ENCODE results near the gene ATP2A1.

DNA sequence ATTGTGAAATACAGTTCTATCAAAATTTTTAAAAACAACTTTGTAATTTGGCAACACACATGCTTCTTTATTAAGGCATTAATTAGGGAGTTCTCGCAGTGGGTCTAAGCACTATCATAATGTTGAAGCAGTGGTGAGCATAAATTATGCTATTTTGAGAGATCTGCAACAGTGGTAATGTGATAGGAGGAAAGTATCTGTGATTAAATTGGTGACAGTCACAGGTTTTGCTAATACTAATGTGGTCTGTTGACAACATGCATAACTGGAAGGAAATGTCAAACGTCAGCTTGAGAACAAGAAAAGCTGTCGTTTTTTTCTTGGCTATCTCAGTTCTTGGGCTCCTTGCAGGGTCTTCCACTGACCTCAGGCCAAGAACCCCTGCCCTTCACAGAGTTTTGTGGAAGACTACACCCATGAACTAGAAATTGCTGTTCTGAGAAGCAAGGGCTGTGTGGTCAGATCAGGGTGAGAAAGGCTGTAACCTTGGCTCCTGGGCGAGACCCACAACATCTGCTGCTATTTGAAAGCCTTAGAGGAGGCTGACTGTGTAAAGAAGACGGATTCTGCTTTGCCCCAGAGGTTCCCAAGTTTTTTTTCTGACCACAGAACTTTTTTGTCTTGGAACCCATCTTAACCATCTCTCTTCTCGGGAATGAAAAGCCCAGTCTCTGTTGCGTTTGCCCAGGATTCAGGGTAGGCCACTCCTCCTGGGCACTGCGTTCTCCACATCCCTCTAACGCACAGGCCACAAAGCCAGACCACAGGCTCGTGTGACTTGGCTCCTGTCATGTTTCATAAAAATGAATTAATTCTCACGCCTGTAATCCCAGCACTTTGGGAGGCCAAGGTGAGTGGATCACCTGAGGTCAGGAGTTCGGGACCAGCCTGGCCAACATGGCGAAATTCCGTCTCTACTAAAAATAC, 13.9 kb downstream of the ATP2A1 start:
- TF ChIP-seq, protein P1, sequence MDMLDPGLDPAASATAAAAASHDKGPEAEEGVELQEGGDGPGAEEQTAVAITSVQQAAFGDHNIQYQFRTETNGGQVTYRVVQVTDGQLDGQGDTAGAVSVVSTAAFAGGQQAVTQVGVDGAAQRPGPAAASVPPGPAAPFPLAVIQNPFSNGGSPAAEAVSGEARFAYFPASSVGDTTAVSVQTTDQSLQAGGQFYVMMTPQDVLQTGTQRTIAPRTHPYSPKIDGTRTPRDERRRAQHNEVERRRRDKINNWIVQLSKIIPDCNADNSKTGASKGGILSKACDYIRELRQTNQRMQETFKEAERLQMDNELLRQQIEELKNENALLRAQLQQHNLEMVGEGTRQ (IDR thresholded peaks at IDR 0.05; ENCODE audit: low read depth, low read length) = no peak
- TF ChIP-seq, protein P2, sequence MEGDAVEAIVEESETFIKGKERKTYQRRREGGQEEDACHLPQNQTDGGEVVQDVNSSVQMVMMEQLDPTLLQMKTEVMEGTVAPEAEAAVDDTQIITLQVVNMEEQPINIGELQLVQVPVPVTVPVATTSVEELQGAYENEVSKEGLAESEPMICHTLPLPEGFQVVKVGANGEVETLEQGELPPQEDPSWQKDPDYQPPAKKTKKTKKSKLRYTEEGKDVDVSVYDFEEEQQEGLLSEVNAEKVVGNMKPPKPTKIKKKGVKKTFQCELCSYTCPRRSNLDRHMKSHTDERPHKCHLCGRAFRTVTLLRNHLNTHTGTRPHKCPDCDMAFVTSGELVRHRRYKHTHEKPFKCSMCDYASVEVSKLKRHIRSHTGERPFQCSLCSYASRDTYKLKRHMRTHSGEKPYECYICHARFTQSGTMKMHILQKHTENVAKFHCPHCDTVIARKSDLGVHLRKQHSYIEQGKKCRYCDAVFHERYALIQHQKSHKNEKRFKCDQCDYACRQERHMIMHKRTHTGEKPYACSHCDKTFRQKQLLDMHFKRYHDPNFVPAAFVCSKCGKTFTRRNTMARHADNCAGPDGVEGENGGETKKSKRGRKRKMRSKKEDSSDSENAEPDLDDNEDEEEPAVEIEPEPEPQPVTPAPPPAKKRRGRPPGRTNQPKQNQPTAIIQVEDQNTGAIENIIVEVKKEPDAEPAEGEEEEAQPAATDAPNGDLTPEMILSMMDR (conservative IDR thresholded peaks at IDR 0.05; ENCODE audit: low read depth, low read length) = no peak
- TF ChIP-seq MXI1 (IDR thresholded peaks at IDR 0.05; ENCODE audit: borderline replicate concordance, low read depth, low read length) (no peak), POLR2A (IDR thresholded peaks at IDR 0.05; ENCODE audit: low read depth, low read length) (no peak), RFX5 (IDR thresholded peaks at IDR 0.05; ENCODE audit: low read depth, low read length) (no peak), RAD21 (IDR thresholded peaks at IDR 0.05; ENCODE audit: low read length) (no peak), CEBPB (IDR thresholded peaks at IDR 0.05; ENCODE audit: low read depth, low read length) (0 out of 2 replicates have a peak, but pooled peaks have one; percentile 13), NFE2L2 (IDR thresholded peaks at IDR 0.05; ENCODE audit: low read depth, low read length) (no peak)
